ENCODE measurements around the gene UBE2E3.
"Not testable (repeated sequence)": the region's sequence is repeated elsewhere in the genome, so short reads cannot be mapped to it uniquely, and the experiment has no call there.

The UBE2E3 gene

DNA sequence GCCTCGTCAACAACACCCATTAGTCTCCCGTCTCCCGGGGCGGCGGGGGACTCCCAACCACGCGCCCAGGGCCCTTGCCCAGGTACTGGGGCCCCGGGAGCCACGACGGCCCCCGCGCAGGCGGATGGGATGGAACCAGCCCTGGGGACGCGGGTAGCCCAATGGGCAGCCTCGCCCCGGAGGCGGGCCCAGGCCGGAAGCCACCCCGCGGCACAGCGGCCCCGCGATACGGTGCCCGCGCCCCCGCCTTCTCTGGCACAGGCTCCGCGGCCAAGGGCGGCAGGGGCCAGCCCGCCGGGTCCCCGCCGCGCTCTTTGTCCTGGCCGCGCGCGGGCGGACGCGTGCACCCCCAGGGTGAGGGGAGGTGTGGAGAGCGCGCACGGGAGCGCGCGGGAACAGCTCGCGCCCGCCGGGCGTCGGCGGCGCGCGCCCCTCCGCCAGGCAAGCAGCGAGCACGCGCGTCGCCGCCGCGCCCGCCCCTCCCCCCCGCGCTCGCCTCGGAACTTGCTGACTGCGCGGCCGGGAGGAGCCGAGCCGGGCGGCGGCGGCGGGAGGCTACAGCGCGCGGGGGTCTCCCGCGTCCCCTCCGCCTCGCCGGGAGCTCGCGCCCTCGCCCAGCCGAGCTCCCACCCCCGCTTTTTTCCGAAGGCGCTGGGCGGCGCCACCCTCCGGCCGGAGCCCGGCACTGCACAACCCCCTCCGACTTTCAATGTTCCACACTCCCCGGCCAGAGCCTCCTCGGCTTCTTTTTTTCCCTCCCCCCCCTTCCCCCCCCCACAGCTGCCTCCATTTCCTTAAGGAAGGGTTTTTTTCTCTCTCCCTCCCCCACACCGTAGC lies at the start of gene UBE2E3:
Gene UBE2E3 (plus strand): TSS at position 500 of the 837 bp plus-strand sequence. CDS start 1,438 bp downstream, outside the sequence.
- peak; percentile 85 for DNase-seq

DNA sequence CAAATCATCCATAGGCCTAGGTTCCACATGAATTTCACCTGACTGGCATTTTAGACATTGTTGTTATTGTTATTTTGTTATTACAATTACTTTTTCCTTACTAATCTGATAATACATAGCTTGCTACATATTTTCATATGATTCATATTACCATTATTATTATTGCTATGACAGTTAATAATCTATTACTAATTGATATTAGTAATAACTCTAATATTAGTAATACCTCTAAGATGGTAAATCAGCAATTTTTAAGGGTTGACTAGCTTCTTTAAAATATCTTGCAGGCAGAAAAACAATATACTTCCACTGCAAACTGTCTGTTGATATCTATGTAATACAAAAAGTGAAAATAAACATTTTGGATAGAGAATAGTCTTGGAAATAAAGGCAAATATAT lies 48.6 kb upstream of the UBE2E3 start:
- DNase-seq: no peak

DNA sequence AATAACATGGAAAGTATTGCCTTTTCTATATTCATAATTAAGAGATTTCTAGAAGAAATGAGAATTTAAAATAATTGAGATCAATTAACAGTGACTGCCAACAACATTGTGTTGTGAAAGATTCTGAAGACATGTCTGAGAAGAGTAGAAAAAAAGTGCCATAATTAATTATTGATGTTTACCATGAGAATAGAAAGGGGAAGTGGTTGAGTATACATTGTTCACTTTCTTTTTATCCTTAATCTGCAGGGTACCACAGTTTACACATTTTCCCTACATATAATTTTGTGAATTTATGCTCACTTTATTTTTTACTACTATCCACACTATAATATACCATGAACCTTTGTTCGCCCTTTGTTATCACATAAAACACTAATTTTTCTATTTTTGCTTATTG lies 47.1 kb upstream of the UBE2E3 start:
- DNase-seq: no peak

DNA sequence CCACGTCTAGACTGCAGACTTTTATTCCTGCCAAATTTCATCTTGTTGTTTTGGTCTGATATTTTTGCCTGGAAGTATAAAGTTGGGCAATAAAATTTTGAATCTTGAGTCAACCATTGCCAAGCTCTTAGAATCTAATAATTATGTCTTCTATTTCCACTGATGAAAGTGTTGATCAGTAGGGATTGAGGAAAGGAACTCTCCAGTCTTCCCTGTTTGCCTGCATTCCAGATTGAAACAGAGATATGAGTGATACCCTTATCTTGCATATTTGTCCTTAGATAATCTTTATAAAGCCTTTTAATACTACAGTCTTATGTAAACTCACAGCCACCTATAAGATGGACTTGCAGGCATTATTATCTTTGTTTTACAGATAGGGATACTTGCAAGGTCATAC lies 45.5 kb upstream of the UBE2E3 start:
- DNase-seq: no peak

DNA sequence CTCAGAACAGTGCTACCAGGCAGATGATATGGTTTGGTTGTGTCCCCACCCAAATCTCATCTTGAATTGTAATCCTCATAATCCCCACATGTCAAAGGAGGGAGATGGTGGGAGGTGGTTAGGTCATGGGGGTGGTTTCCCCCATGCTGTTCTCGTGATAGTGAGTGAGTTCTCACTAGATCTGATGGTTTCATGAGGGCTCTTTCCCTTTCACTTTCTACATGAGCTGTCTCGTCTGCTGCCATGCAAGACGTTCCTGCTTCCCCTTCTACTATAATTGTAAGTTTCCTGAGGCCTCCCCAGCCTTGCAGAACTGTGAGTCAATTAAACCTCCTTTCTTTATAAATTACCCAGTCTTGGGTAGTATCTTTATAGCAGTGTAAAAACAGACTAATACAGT lies 42.9 kb upstream of the UBE2E3 start:
- DNase-seq: not testable (repeated sequence)

DNA sequence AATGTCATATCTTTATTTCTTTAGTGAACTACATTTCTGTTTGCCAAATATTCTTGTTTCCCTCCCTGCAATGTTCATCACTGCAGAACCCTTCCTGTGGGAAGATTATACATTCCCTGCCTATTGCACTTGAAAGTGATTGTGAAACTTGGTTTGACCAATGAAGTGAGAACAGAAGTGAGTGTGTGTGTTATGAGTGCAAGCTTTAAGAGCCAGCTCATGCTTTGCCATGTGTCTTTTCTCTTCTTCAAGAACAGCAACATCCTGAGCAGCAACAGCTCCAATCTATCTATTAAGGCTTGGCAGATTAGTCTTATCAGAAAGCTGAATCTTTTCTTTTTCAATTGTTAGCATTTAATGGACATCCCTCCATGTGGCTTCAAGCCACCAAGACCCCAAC lies 42.0 kb upstream of the UBE2E3 start:
- DNase-seq: no peak

DNA sequence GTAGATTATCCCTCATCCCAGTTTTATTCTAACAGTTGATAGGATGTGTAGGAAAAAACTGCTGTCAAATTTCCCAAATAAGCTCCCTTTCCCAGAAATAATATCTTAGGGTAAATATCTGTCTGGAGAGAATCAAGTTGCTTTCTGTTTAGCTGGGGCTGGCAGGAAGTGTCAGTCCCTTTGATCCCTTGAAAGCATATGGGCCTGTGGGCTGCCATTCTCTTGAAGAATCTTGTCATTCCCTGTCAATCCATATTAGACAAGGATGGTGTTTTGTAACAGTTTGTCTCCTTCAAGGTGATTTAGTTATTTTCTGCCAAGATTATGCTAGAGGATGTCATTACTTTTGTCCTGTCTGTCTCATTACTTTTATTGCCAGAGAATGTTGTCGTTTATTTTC lies 37.1 kb upstream of the UBE2E3 start:
- no peak for DNase-seq

DNA sequence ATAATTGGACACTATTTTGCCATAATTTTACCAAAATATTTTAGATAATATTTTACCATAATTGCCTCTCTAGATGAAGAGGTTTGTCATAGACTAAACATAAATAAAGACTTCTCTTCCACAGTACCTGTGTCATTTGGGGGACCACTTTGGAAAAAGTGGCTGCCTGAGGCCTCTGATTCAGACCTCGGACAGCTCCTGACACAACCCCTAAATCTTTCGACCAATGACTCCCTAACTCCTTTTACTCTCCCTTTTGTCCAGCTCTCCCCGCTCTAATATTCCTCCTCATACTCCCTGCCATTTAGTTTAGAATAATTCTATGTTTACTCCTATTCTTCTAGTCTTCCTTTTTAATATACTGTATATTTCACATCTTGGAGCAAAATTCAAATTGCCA lies 36.0 kb upstream of the UBE2E3 start:
- DNase-seq: no peak

DNA sequence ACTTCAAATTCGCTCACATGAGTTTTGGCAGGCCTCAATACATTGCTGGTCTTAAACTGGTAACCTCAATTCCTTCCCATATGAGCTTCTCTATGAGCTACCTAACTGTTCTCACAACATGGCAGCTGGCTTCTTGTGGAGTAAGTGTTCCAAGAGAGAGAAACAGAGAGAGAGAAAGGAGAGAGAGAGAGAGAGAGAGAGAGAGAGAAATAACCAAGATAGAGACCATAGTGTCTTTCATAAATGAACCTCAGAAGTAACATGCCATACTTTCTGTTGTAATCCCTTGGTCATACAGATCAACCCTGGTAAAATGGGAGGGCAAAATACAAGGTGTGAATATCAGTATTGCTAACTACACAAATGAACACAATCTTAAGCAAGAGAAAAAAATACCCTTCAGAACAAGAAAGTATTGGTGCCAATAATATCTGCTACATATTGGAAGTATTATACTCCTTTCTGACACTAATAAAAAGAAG lies 33.2 kb upstream of the UBE2E3 start:
- DNase-seq: no peak

DNA sequence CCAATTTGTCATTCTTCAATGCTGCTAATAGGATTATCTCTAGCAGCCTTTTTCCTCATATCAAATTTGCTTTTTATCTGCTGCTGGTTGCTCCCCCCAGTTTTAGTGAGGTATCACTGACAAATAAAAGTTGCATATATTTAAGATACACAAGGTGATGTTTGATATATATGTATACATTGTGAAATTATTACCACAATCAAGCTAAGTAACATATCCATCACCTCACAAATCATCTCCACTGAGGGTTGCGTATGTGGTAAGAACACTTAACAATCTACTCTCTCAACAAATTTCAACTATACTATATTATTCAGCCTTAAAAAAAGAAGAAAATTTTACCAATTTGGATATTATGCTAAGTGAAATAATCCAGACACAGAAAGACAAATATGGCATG lies 30.5 kb upstream of the UBE2E3 start:
- no peak for DNase-seq

DNA sequence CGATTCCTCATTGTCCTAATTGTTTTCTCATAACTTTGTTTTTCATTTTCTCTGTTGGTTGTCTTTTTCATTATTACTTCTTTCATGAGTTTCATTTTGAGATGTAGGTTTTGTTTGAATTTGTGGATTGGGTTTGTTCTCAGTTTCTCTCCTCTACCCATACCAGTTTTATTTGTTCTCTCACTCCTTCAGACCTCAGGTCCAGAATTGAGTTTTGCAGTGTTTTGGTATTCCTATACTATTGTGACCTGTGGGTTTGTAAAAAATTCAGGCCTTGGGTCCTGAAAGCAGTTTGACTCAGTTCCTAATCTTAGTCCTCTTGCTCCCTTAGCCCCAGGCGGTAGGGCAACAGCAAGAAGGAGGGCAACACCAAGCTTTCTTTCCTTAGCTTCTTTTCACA lies 28.3 kb upstream of the UBE2E3 start:
- no peak for DNase-seq

DNA sequence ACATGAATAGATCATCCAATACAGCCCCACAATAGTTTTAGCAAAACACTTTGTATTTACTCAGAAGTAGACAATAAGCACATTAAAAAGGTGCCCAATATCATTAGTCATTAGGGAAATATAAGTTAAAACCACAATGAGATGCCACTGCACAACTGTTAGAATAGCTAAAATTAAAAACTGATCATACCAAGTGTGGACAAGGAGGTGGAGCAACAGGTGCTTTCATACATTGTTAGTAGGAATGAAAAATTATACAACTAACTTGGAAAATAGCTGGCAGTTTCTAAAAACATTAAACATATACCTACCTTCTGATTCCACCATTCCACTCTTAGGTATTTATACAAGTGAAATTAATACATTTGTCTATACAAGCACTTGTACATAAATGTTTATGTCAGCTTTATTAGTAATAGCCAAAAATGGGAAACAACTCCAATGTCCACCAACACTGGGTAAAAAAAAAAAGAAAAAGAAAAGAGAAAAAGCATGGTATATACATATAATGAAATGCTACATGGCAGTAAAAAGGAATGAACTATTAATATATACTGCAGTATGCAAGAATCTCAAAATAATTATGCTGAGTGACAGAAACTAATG lies 27.6 kb upstream of the UBE2E3 start:
- no peak for DNase-seq

DNA sequence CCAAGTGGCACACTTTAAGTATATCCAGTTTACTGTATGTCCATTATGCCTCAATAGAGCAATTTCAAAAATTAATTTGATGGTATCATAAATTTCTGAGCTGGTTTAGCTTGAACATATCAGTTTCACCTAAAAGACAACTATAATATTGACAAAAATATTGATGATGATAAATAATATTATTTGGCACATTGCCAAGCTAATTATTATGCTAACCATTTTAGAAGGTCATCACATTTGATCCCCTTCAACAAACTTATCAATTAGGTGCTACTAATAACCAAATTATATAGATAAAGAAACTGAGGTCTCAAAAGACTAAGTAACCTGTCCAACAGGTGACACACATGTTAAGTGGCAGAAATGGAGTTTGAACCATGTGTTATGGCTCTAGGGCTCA lies 26.9 kb upstream of the UBE2E3 start:
- DNase-seq: no peak

DNA sequence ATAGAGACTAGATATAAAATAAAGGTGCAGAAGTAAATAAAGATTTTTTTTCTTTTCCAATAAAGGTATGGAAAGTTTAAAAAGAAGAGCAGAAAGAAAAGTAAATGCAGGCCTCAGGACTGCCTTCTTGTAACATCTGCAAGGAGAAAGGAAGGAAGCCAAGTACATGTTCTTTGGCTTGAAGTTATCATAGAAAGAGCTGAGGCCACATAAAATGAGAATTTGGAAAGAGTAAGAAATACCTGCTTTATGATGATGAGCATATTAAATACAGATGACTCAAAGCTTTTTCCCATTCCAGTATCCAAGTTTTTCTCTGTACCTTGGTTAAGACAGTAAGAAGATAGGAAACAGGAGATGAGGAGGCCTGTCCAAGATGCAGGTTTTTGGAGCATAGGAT lies 25.3 kb upstream of the UBE2E3 start:
- no peak for DNase-seq

DNA sequence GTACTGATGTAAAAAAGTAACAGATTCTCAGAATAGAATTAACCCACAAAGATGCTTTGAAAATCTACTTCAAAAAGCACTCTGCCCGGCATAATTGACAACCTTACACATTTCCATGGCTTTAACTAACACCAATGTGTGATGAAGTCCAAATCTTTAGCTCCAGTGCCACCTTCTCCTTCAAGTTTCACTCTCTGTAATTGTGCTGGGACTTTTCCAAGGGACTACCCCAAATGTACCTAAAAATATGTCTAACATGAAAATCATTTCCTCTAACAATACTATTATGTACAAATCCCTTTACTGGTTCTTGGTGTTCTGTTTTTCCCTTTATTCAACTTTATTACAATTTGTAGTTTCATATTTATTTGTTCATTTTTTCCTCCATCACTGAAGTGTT lies 20.6 kb upstream of the UBE2E3 start:
- DNase-seq: no peak

DNA sequence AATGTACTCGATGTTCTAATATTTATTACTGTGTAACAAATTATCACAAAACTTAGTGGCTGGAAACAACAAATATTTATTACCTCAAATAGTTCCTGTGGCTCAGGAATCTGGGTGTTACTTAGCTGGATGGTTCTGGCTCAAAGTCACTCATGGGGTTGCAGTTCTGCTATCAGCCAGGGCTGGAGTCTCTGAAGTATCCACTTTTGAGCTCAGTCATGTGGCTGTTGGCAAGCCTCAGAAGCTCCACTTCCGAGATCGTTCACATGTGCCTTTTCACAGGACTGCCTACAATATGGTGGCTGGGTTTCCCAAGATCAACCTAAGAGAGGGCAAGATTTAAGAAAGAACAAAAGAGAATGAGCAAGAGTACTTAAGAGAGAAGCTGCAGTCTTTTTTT lies 19.4 kb upstream of the UBE2E3 start:
- no peak for DNase-seq

DNA sequence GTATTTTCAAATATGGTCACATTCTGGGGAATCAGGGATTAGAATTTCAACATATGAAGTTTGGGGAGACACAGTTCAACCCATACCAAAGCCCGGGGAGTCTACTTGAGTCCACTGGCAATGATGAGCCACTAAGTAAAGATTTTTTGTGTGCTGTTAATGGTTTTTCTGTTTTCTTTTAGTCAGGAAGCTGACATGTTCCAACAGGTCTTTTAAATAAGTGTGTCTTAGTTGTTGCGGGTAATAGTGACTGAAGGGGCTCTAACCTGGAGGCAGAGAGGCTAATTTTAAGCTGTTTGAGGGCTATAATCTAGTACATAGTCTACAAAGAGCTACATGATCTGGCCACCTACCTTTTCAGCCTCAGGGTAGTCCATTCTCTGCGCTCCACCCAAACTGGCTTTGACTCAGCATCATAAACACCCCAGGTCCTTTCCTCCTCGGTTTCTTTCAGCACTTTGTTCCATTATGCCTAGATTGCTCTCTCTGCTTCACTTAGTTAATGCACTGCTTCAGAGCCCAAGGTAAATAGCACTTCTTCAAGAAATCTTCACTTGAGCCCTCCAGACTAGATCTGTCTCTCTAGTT lies 17.6 kb upstream of the UBE2E3 start:
- DNase-seq: no peak

DNA sequence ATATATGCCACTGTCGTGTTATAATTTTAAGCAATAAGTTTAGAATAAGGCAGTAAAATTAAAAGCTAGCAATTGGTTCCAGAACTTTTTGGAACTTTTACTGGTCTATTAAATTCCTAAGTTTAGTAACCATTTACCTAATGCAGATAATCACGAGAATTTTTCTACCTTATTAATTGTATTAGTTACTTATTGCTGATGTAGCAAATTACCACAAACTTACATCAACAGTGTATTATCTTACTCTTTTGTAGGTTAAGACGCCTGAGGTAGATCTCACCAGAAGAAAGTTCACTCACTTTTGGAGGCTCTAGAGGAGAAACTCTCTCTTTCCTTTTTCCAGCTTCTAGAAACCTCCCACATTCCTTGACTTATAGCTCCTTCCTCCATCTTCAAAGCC lies 14.0 kb upstream of the UBE2E3 start:
- no peak for DNase-seq

DNA sequence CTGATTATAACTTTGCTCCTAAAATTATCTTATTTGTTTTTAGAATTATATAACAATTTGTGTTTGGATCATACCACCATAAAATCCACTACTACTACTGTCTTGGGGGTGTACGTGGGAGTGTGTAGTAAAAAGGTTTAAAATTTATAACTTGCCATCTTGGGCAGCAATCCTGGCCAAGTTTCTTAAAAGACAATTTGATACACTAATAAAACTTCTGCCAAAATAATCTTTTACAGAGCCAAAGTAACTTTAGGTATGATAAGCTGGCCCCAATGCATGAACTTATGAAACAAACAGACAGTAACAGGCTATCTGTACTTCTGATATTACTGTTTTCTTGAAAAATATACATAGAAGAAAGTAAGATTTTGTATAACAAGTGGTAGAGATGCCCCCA lies 11.3 kb upstream of the UBE2E3 start:
- DNase-seq: no peak

DNA sequence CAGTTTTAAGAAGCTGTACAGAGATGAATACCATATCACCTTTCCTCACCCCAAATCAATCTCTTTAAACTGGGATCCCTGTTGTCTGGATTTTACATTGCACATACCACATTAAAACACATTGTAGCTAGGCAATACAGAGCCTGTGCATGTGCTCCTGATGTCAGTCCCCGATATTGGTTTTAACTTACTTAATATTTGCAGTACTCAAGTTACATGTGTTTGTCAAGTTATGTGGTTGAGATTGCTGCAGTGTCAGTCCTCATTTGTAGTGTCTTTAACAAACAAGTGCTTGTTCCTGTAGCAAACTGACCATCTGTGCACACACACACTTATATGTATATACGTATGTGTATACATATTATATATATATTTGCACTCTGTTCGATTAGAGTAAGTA lies 10.4 kb upstream of the UBE2E3 start:
- DNase-seq: no peak

DNA sequence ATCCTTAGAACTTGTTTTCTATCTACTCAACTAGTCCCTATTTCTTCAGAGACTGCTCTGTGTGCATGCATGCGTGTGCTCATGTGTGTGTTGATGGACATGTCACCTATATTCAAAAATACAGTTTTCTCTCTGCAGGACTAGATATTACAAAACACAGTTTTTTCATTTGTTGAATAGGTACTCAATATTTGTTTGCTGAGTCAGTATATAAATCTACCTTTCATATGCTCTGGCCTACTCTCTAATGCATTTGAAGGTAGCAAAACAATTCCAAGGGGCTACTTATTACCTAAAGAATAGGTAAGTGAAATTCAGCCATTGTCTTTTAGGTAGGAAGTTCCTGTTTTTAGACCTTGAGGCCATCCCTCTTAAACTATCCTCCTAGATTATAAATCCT lies 8.6 kb upstream of the UBE2E3 start:
- no peak for DNase-seq

DNA sequence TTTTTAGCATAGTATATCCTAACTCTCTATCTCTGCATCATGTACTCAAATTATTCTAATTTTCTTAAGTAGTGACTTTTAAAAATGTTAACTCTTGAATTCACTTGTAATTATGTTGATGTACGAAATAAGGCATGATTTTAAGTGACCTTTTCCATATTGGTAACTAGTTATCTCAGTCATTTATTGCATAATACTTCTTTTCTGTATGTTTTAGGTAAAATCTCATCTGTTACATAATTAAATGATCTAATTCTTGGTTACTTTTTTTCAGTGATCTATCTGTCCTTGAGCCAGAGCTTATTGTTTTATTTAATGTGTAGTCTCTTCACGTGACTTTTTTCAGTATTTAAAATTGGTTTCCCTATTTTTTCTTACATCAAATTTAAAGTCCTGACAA lies 4.8 kb upstream of the UBE2E3 start:
- no peak for DNase-seq

DNA sequence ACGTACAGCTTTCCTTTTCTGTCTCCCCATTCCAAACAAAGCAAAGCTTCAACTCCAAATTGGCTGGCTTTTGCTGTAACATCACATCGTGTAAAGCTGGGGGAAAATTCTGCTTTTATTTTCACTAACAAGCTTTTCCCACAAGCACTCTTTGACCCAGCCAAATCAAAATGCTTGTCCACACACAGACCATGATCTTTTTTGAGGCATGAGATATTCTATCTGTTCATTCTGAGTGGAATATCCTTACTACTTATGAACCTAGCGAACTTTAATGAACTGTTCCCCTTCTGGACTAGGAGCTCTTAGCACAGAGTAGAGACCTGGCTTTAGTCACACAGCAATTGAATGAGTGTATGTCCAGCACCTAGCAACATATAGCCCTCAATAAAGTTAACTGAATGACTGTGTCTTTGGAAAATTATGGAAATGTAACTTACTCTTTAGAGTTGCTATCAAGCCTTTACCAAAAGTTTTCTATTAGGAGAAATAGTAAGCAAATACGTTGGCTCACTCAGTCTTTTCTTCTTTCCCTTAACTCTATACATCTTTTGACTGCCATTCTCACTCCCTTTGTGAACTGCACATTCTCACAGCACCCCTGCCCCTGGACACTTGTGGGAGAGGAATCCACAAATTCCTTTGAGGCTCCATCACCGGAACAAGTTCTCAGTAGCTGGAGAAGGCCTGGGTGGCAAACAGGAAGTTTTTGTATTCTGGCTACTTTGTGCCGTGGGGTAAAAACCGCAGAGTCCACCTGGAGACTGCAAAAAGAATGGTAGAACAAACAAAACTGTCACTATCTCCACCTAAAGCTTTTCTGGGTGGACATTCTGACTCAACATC lies 1.3 kb upstream of the UBE2E3 start:
- DNase-seq: no peak
